Hepatocyte (in vitro differentiated cells): Measurements from ENCODE around the gene COL17A1.

Experiments used
- CTCF ChIP-seq: fragments of 200-600 bp; sonication (generic); IDR thresholded peaks from 2 replicates; pipeline ENCODE4 v1.5.1; 2016; ENCODE audit warnings: antibody characterized with exemption, mild to moderate bottlenecking; ENCODE audit not compliant: poor library complexity
- EZH2phosphoT487 ChIP-seq: fragments of 200-600 bp; sonication (generic); IDR thresholded peaks from one replicate; pipeline ENCODE4 v1.6.1; 2018; ENCODE audit warnings: antibody characterized with exemption, mild to moderate bottlenecking, low read depth, moderate library complexity; ENCODE audit not compliant: unreplicated experiment, severe bottlenecking

GRCh38 chr10:104085801-104086400 lies at the start of gene COL17A1:
- TF ChIP-seq CTCF (no peak), EZH2phosphoT487 (no peak)
